Stimulated activated CD4-positive, alpha-beta T cell treated with anti-CD3 and anti-CD28 coated beads, Interleukin-12 subunit alpha, Interleukin-12 subunit beta, amount 100 ng/mL, for 24 hours (primary cell): ENCODE measurements around the gene B3GALNT2.
"Not testable (repeated sequence)": the region's sequence is repeated elsewhere in the genome, so short reads cannot be mapped to it uniquely, and the experiment has no call there.

ENCODE experiments used
- DNase-seq, 2 experiments: peaks; one replicate each; pipeline ENCODE4 v3.0.0-alpha.2; 2020; ENCODE audit warnings: low read depth in 2 of 2

B3GALNT2 gene

DNA sequence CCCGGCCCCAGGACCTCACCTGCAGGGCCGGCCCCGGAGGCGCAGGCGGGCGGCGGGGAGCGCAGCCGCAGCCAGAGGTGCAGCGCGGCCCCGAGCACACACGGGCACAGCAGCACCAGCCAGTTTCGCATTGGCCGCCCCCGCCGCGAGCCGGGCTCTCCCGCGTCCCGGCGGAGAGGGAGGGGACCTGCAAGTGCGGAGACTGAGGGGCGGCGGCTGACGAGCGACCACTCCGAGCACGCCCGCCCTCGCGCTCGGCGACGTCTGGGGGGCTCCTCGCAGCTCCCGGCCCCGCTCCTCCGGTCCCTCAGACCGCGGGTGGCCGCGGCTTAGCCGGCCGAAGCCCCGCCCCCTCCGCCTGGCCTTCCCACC lies at the start of gene B3GALNT2:
B3GALNT2 (minus strand) TSS at position 331 of the 372 bp plus-strand sequence; CDS start at position 131, 200 bp downstream.
- no peak for DNase-seq

DNA sequence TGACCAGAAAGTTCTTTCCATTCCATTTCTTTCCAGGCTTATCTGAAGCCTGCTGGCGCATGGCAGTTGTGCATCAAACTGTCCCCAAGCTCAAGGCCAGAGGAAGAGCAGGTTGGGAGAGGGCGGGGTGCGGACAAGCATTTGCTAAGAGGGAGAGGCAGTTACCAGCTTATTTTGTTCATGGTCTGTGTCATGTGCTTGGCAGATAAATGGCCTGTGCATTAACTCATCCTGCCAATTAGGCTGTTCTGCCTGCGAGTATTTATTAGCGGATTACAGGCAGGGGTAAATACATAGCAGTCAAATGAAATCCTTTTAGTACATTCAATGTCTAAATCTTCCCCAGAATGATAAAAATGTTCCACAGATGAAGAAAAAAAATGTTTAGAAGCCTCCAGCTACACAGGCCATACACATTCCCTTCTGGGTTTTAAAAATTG lies 48.9 kb upstream of the B3GALNT2 start:
- DNase-seq: no peak

DNA sequence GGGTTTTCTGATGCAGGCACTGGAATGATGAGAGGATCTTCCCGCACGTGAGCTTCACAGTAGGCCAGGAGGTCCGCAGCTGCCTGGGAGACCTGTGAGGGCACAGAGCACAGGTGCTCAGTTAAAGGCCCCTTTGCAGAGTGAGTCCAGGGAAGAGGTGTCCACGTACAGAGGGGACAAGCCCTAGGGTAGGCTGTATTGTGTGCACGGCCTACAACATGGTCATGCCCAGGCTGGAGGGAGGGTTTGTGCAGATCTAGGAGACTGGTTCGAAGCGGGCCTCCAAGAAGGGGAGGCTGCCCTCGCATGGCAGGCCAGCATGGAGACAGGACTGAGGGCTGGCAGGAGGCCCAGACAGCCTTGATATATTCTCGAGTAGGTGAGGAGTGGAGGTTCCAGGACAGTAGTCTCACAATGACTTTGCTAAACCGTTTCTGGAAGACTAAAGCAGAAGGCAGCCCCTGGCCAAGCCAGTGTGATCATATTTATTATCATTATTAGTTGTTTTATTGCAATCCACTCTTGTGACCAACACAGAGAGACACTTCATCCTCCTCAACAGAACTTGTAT lies 48.0 kb upstream of the B3GALNT2 start:
- DNase-seq: no peak

DNA sequence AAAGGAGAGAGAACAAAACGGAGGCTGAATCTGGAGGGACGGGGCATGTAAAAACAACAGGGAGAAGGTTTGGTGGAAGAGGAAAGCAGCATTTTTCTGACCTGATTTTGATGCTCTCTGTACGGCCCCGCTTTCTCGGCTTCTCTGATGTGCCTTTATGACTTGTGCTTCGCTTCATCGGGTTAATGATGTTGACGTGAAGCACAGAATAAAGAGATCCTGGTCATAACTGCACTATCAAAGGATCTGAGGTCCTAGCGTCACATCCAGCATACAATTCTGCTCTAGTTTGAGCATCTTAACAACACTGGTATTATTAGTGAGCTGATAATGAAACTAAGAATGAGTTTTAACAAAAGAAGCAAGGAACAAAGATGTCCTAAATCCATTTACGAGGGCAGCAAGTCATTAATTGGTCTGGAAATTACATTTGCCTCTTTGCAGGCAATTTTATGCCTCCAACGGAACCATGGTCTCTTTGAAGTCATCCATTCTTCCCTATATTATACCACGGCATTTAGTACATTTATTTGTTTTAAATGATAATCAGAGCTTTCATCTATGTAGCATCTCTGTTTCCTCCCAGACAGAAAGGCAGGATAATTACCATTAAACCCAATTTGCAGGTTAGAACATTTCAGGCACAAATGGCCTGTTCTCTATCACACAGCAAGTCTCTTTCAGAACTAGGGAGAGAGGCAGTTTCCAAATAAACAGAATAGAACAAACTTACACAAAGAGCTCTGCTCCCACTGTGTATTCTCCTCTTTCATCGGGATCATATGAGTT lies 45.3 kb upstream of the B3GALNT2 start:
- DNase-seq: no peak

DNA sequence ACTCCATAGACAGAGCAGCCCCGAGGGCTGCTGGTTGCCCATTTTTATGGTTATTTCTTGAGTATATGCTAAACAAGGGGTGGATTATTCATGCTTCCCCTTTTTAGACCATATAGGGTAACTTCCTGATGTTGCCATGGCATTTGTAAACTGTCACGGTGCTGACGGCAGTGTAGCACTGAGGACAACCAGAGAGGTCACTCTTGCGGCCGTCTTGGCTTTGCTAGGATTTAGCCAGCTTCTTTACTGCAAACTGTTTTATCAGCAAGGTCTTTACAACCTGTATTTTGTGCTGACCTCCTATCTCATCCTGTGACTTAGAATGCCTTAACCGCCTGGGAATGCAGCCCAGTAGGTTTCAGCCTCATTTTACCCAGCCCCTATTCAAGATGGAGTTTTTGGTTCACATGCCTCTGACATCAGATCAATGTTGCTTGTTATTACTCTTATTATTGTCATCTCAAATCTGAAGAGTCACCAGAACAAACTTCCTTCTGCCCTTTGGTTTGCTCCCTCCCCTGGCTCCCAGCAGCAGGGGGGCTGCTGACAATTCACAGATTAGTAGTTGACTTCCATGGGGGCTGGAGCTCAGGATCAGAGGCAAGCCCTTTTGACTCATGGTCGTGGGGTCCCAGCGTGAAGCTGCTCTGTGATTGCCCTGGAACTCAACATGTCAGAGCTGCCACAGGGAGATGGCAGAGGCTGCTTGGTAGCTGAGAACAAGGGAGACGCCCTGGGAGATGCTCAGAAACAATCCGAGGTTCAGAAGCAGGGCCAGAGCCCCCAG lies 42.3 kb upstream of the B3GALNT2 start:
- DNase-seq: not testable (repeated sequence)

DNA sequence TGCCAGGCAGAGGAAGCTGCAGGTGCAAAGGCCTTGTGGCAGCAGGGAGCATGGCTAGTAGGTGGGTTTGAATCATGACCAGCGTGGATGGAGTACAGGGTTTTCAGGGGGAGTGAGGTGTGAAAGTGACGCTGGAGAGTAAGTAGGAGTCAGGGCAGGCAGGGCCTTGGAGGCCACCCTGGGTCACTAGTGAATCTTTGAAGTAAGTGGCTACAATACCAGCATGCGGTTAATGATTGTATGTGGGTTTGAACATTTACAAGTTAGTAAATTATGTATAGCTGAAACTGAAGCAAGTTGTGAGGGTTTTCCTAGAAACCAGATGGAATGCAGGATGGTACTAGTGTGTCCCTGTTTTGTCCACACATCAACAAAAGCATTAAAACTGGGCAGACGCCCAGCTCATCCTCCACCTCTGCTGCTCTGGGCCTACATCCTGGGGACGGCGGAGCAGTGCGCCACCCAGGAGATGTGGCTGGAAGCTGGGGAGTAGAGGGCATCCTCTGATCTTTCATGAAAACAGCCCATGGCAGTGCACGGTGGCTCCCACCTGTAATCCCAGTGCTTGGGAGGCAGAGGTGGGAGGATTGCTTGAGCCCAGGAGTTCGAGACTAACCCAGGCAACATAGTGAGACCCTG lies 41.2 kb upstream of the B3GALNT2 start:
- no peak for DNase-seq

DNA sequence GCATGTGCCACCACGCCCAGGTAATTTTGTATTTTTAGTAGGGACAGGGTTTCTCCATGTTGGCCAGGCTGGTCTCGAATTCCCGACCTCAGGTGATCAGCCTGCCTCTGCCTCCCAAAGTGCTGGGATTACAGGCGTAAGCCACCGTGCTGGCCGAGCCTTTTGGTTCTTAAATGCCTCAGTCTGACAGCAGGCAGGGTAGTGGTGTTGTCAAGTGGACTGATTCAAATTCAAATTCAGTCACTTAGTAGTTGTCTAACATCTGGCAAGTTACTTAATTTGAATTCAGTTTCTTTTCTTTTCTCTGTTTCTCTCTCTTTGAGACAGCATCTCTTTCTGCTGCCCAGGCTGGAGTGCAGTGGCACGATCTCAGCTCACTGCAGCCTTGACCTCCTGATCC lies 38.6 kb upstream of the B3GALNT2 start:
- not testable (repeated sequence) for DNase-seq

DNA sequence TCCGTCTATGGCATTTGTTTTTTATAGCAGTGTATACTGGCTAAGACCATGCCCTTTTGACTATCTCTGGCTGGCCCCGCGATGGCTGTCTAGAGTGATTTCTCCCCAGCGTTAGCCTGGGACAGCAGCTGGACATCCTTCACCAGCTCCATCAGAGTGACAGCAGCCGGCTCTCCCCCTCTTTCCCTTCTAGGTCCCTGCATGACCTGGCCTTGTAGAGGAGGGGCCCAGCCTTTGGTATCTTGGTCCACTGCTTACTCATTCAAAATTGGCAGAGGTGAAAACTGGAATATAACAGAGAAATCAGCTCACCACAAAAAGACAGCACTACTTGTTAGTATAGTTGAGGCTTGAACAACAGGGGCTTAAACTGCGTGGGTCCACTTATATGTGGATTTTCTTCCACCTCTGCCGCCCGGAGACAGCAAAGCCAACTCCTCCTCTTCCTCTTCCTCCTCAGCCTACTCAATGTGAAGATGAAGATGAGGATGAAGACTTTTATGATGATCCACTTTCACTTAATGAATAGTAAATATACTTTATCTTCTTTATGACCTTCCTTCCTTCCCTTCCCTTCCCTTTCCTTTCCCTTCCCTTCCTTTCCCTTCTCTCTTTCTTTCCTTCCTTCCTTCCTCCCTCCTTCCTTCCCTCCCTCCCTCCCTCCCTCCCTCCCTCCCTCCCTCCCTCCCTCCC lies 29.4 kb upstream of the B3GALNT2 start:
- DNase-seq: no peak

DNA sequence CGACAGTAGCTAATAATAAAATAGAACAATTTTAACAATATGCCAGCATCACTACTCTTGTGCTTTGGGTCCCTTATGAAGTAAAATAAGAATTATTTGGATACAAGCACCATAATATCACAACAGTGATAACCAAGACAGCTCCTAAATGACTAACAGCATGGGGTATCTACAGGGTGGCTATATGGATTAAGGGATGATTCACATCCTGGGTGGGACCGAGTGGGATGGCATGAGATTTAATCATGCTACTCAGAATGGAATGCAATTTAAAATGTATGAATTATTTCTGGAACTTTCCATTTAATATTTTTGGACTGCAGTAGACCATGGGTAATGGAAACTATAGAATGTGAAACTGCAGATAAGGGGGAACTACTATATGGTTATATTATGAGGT lies 28.1 kb upstream of the B3GALNT2 start:
- DNase-seq: no peak

DNA sequence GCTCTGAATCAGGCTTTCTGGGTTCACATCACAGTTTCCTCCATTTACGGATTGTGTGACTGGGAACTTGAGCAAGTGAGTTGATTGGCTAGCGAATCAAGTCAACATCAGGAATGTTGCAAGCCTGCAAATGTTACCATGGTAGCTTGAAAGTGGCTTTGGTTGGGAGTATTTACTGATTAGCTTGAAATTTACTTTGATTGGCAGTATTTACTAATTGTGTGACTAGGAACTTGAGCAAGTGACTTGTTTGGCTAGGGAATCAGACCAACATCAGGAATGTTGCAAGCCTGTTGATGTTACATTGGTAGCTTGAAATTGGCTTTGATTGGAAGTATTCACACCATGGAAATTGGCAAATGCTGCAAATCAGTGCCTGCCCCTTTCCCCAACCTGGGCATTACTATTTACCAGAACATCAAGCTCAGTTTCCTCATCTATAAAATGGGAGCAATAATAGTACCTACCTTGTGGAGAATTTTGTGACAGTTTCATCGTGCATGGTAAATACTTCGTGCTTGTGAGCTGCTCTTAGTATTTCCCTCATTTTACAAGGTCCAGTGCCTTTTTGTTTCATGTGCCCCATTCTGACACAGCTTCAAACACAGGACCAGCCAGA lies 23.1 kb upstream of the B3GALNT2 start:
- no peak for DNase-seq

DNA sequence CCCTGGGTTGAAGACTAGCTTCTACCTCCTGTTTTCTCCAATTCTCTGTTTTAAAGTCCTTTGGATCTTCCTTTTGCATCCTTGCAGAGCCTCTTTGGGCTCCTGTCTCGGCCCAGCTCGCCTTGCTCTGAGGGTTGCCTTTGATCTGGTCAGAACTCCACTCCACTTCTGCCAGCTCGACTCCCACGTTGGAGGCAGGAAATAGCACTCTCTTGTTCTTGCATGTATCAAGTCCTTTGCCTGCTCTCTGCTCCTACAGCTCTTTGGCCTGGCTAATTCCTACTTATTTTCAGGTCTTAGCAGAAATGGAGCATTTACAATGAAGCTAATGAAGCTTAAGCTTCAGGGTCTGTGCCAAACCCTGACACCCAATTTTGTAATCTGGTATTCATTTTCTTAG lies 21.1 kb upstream of the B3GALNT2 start:
- DNase-seq: no peak

DNA sequence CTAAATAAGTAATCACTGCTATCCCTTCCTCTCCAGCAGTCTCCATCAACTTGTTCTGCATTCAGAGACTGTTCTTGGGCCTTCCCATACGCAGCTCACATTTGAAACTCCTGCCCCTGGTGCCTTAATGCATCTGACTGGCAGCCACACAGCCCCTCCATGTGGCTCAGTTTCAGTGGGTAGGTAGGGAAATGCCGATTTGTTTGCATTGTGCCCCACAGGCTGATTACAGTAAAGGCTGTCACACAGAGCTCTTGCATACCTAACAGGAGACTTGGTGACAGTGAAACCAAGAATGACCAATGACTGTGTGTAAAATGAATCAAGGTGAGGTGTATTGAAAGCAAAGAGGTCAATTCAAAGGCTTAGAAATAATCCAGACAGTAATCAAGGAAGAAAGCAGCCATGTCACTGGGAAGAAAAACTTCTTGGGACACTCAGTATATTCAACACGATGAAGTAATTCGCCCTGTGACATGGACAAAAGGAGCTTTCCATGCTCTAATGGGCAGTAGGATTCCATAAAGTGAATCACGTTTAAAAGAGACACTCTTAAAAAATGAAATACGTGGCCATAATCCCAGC lies 12.7 kb upstream of the B3GALNT2 start:
- DNase-seq: no peak

DNA sequence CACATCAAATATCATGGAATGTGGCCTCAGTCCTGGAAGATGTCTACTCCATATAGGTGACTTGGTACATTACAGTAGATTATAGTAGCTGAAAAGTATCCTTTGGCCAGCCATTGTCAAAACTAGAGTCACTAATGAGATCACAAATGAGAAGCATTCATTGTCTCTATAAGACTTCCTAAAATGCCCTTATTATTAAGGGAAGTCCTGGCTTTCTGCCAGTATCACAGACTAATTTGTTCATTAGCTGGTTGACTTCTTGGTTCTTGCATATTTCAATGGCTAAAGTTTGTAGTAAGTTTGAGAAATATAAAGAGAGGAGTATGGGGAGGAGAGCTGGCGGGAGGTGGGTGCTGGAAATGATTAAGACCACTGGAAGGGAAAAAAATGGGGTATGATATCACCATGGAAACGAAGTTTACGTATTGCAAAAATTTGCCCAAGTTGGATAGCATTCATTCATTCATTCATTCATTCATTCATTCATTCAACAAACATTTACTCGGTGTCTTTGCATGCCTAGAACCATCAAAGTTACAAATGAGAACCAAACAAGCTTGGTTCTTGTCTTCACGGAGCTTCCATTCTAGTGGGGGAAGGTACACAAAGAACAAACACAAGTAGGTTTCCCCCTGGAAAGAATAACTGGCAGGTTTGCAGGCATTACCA lies 11.7 kb upstream of the B3GALNT2 start:
- no peak for DNase-seq

DNA sequence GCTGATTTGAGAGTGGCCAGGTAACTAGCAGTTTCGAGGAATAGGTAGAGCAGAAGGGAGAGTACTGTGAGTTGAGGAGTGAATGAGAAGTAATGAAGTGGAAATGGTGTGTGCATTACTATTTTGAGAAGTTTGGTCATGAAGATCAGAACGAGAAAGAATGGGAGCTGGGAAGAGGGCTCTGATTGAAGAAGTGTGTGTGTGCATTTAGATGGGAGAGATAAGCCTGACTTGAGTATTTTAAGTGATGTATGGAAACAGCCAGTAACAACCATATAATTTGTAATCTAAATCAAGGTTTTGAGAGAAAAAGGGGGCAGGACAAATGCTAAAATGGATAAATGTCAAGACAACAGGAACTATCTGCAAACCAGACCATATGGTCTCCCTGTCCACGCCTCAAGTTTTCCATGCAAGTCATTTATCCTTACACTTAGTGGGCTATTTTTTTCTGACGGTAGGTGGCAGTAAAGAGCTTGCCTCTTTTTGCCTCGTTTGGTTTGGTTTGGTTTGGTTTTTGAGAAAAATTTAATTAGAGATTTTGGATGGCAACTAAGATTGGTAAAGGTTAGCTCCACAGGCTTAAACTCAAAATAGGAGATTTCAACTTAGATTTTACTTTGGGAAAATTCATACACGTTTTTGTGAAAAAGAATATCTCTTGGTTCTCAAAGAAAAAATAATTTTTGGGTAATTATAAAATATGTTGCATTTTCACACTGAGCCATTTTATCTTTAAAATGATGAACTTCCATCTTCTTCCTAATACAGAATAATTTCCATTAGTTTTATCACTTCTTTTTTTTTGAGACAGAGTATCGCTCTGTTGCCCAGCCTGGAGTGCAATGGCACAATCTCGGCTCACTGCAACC lies 9.5 kb upstream of the B3GALNT2 start:
- no peak for DNase-seq

DNA sequence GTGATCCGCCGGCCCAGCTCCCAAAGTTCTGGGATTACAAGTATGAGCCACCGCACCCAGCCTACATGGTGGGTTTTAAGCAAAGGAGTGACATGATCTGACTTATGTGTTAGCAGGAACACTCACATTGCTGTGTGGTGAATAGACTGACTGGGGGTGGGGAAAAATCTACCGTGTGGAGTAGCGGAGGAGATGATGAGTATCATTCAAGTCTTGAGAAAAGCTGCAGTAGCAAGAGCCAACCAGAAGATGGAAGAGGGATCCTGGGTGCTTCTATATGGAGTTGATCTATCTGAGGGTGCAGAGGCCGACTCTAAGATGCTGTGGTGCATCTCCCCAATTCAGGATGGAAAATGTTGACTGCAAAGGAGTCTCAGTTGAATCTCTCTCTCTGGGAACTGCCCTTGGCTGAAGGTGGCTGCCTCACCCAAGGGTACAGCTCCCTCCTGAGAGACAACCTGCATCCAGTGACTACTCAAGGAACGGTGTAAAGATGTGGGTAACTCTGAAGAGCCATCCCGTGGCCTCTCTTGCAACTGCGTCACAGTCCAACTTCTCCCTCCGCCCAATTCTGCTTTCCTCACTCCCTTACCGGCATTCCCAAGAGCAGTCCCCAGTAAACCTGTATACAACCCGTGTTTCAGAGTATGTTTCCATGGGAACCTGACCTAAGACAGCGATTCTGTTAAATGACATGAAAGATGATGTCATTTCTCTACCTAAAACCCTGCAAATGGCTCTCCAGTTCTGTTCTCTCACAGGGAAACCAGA lies 7.4 kb upstream of the B3GALNT2 start:
- DNase-seq: no peak

DNA sequence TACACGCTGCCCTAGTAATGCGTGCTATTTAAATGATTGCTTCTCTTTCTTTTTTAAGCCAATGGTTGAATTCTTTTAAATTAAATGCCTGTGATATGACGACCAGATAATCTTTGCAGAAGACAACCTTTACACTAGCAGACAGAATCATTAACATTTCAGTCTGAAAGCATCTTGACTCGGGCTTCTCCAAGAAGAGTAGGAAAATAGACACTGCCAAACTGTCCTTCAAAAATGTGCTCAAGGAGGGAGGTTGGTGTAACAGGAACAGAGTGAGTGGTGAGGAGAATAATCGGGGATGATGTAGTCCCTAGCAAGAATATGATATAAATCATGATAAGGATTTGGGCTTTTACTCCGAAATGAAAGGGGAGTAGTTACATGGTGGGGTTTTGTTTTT lies 6.6 kb upstream of the B3GALNT2 start:
- no peak for DNase-seq

DNA sequence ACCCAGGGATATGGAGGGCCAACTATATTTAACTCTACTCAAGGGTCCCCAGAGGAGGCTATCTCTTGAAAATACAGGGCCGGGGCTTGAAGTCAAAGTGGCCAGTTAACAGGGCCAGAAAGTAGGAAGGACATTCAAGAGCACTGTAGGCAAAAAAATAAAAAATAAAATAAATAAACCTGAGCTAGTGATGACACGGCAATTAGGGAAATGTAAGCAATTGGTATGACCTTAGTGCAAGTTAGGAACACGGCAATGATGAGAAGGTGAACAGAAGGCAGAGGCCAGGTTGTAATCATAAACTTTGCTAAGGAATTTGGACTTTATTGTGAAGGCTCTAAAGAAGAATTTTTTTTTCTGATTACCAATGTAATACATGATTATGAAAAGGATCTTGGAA lies 3.4 kb upstream of the B3GALNT2 start:
- DNase-seq: no peak

DNA sequence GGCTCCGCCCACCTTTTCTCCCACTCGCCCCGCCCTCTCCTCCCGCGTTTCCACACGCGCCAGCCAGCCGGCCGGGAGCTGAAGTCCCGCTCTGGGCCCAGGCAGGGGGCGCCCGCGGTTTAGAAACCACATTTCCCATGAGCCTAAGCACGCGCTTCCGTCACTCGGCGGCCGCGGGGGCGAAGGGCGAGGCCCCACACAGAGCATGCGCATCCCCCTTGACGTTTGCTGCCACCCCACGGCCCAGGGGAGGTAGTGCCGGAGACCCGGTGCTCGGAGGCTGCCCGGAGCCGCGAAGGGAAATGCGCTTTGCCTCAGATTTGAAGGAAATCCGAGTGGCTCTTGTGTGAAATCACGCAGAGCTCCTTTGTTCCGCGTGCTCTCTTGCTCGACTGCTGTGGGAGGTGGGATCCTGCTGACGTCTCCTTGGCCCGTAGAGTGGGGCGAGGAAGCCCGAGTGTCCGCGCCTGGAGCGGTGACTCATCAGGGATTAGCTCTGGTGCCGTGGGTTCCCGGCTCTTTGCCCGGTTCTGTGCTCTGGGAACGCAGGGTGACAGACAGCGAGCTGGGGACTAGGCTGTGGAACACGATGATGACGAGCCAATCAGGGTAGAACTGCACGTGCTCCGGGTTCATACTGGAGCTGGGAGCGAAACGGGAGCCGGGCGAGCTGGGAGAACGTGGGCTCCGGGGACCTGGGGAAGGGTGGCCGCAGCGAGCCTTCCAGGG lies 406 bp upstream of the B3GALNT2 start:
- DNase-seq: peak; percentile 98 to 99
